Dermis blood vessel endothelial cell (primary cell): ENCODE results near the gene MSL3. TPM values are rescaled to one million over a fixed set of nuclear protein-coding genes. Genes with fewer than 3 reads are reported as not detected.

Experiments used
- total RNA-seq: library from RNA; depleted of rRNA; stranded (reverse); fragments of >200 nt; gene quantifications from 2 replicates; pipeline ENCODE4 v1.2.3, GENCODE V29; 2014

The MSL3 gene
- total RNA-seq, 1 donor from 2014 or later, result 40.0 TPM

Other genes starting within 250 kb of the MSL3 start
- gene ARHGAP6, start 92.3 kb upstream of the MSL3 start, total RNA-seq, result 0.17 and 0.19 TPM in 2 replicates